ENCODE measurements around the gene PI4KB.

GRCh38 chr1:151282883-151283725, 44.1 kb downstream of the PI4KB start:
- TF ChIP-seq CTCF (IDR thresholded peaks at IDR 0.05) (no peak), EP300 (IDR thresholded peaks at IDR 0.05; ENCODE audit: low read depth) (no peak), POLR2A (IDR thresholded peaks at IDR 0.05) (no peak), POLR2AphosphoS5 (IDR thresholded peaks at IDR 0.05) (no peak)

Data from transverse colon (tissue), 4 donors.